ENCODE measurements around the gene CFD. TPM values are rescaled to one million over a fixed set of nuclear protein-coding genes. Genes with fewer than 3 reads are reported as not detected.
"Not testable (repeated sequence)": the region's sequence is repeated elsewhere in the genome, so short reads cannot be mapped to it uniquely, and the experiment has no call there.

Gene CFD
- total and polyA plus RNA-seq, 9 donors: 3.8 to 335 (median 39.2) TPM

DNA sequence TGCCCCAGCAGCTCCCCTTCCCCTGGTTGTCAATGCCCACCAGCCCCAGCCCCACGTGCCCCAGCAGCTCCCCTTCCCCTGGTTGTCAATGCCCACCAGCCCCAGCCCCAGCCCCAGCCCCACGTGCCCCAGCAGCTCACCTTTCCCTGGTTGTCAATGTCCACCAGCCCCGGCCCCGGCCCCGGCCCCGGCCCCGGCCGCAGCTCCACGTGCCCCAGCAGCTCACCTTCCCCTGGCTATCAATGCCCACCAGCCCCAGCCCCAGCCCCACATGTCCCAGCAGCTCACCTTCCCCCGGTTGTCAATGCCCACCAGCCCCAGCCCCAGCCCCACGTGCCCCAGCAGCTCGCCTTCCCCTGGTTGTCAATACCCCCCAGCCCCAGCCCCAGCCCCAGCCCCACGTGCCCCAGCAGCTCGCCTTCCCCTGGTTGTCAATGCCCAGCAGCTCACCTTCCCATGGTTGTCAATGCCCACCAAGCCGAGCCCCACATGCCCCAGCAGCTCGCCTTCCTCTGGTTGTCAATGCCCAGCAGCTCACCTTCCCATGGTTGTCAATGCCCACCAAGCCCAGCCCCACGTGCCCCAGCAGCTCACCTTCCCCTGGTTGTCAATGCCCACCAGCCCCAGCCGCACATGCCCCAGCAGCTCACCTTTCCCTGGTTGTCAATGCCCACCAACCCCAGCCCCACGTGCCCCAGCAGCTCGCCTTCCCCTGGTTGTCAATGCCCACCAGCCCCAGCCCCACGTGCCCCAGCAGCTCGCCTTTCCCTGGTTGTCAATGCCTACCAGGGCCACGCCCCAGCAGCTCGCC lies 19.5 kb downstream of the CFD start:
- H3K9me3 ChIP-seq; H3K4me1 ChIP-seq (ENCODE audit: insufficient read depth); DNase-seq; H3K27ac ChIP-seq; H3K4me3 ChIP-seq; H3K36me3 ChIP-seq; intact Hi-C loops (cut with DNase I); H3K27me3 ChIP-seq: not testable (repeated sequence)
- WGBS, 3 donors: 78 to 86% (median 79%) methylated on average over 16 to 24 of the region's 24 CpGs

DNA sequence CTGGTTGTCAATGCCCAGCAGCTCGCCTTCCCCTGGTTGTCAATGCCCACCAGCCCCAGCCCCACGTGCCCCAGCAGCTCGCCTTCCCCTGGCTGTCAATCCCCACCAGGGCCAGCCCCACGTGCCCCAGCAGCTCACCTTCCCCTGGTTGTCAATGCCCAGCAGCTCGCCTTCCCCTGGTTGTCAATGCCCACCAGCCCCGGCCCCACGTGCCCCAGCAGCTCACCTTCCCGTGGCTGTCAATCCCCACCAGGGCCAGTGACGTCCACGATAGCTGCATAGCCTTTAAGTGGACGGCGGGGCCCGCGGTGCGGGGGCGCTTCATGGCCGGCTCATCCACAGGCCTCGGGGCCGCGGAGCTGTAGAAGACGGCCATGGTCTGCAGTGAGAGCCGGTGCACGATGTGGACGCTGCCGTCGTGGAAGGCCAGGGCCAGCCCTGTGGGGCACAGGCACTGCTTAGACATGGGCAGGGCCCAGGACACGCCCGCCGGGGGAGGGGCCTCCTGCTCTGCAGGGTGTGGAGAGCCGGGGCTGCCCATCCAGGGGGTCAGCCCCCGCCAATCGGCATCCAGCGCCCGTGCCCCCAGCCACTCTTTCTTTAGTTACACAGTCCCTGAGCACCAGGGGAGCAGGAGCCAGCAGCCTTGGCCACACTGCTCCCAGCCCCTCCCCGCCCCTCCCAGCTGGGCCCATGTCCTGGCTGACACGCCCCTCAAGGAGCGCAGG lies 20.4 kb downstream of the CFD start:
- DNase-seq: no peak
- no peaks in the 10 kb centered on the region for H3K36me3 ChIP-seq
- intact Hi-C loops (cut with DNase I): no loop called here
- no peak overlapping the region for H3K27ac ChIP-seq
- 84 to 88% (median 86%) methylated on average over 34 to 37 of the region's 37 CpGs for WGBS, 3 donors
- no peaks in the 10 kb centered on the region for H3K4me1 ChIP-seq (ENCODE audit: insufficient read depth)
- no peak overlapping the region for H3K4me3 ChIP-seq
- TF ChIP-seq POLR2A (IDR thresholded peaks at IDR 0.05): no peak
- TF ChIP-seq, protein P1, sequence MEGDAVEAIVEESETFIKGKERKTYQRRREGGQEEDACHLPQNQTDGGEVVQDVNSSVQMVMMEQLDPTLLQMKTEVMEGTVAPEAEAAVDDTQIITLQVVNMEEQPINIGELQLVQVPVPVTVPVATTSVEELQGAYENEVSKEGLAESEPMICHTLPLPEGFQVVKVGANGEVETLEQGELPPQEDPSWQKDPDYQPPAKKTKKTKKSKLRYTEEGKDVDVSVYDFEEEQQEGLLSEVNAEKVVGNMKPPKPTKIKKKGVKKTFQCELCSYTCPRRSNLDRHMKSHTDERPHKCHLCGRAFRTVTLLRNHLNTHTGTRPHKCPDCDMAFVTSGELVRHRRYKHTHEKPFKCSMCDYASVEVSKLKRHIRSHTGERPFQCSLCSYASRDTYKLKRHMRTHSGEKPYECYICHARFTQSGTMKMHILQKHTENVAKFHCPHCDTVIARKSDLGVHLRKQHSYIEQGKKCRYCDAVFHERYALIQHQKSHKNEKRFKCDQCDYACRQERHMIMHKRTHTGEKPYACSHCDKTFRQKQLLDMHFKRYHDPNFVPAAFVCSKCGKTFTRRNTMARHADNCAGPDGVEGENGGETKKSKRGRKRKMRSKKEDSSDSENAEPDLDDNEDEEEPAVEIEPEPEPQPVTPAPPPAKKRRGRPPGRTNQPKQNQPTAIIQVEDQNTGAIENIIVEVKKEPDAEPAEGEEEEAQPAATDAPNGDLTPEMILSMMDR (IDR thresholded peaks at IDR 0.05): no peak
- TF ChIP-seq EP300 (IDR thresholded peaks at IDR 0.05): no peak
- H3K9me3 ChIP-seq: no peaks in the 10 kb centered on the region
- H3K27me3 ChIP-seq: no peaks in the 10 kb centered on the region

DNA sequence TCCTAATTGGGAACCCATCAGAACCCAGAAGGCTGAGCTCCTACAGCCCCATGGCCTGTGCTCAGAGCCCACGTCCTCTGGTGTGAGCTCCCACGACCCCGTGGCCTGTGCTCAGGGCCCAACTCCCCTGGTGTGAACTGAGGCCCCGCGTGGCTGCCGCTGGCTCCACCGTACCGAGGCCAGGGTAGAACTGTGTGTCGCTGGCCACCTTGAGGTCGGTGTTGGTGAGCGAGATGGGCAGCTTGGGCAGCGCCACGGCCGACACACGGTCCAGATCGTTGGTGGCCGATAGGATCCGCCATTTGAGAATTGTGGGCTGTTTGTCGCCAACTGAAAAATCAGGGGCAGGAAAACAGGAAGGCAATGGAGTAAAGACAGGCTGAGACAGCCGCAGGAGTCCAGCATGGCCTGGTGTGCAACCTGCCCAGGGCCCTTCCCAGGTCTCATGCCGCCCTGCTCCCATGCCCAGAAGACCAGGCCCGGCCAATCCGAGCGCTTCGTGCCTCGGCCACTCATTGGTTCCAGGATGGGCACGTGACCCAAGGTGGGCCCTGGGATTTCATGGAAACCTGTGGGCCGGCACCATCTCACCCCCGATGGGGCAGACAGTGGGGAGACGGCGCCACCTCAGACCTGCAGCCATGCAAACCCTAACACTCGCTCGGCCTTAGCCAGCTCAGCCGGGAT lies 22.1 kb downstream of the CFD start:
- H3K4me3 ChIP-seq: no peak overlapping the region
- TF ChIP-seq, protein P1 (IDR thresholded peaks at IDR 0.05): no peak
- TF ChIP-seq EP300 (IDR thresholded peaks at IDR 0.05) (no peak), POLR2A (IDR thresholded peaks at IDR 0.05) (no peak)
- H3K27ac ChIP-seq: no peak overlapping the region
- intact Hi-C loops (cut with DNase I): no loop called here
- DNase-seq: no peak
- H3K4me1 ChIP-seq (ENCODE audit: insufficient read depth): no peaks in the 10 kb centered on the region
- no peaks in the 10 kb centered on the region for H3K36me3 ChIP-seq
- no peaks in the 10 kb centered on the region for H3K27me3 ChIP-seq
- H3K9me3 ChIP-seq: no peaks in the 10 kb centered on the region
- WGBS, 3 donors: 93 to 96% (median 95%) methylated on average over 34 of the region's 34 CpGs

DNA sequence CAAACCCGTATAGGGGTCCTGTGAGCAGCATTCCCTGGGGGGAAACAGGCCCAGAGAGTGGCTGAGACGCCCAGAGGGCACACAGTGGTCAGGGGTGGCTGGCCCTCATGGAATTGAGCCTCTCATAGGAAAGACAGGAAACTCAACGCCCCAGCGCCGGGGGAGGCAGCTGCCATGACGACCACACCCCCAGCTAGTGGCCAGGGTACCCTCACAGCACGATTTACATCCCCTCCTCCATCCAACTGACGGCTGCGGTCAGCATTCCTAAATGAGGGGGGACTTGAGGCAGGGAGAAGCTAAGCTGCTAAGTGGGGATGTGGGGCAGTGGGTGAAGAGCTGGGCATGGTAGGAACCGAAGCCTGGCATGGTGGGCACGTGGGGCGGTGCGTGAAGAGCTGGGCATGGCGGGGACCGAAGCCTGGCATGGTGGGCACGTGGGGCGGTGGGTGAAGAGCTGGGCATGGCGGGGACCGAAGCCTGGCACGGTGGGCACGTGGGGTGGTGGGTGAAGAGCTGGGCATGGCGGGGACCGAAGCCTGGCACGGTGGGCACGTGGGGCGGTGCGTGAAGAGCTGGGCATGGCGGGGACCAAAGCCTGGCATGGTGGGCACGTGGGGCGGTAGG lies 23.5 kb downstream of the CFD start:
- no peak for DNase-seq
- Histone ChIP-seq H3K36me3 (no peaks in the 10 kb centered on the region), H3K4me1 (ENCODE audit: insufficient read depth) (no peaks in the 10 kb centered on the region), H3K27ac (no peak overlapping the region), H3K9me3 (no peaks in the 10 kb centered on the region), H3K4me3 (no peak overlapping the region), H3K27me3 (no peaks in the 10 kb centered on the region)
- 83 to 88% (median 85%) methylated on average over 30 of the region's 30 CpGs for WGBS, 3 donors
- no peak for TF ChIP-seq EP300 (IDR thresholded peaks at IDR 0.05)
- no peak for TF ChIP-seq POLR2A (IDR thresholded peaks at IDR 0.05)
- TF ChIP-seq, protein P1 (IDR thresholded peaks at IDR 0.05): no peak
- intact Hi-C loops (cut with DNase I): no loop called here

All from ovary (tissue), 9 donors.